DOHH2 (cell line): ENCODE measurements around the gene TFIP11.

Experiments
- H3F3A ChIP-seq: fragments of 200-600 bp; sonication (generic), shearing (Covaris generic); 2 replicates; pipeline ENCODE4 v1.6.0; 2016; ENCODE audit warnings: antibody characterized with exemption, mild to moderate bottlenecking; ENCODE audit not compliant: control insufficient read depth, insufficient read depth
- H3K27ac ChIP-seq: fragments of 200-600 bp; sonication (generic); 2 replicates; pipeline ENCODE4 v1.5.1; 2014; ENCODE audit warnings: low read depth, mild to moderate bottlenecking, low read length, moderate library complexity
- H3K27me3 ChIP-seq: fragments of 200-600 bp; sonication (generic); 2 replicates; pipeline ENCODE4 v1.6.1; 2014; ENCODE audit warnings: mild to moderate bottlenecking, low read length, mixed read lengths; ENCODE audit not compliant: control insufficient read depth
- H3K36me3 ChIP-seq: fragments of 200-600 bp; sonication (generic); 2 replicates; pipeline ENCODE4 v1.6.1; 2014; ENCODE audit warnings: mild to moderate bottlenecking, low read length, moderate library complexity, mixed read lengths; ENCODE audit not compliant: control insufficient read depth
- H3K4me1 ChIP-seq: fragments of 200-600 bp; sonication (generic); 2 replicates; pipeline ENCODE4 v1.6.1; 2014; ENCODE audit warnings: mild to moderate bottlenecking, low read length, mixed read lengths; ENCODE audit not compliant: control insufficient read depth
- H3K4me2 ChIP-seq: fragments of 200-600 bp; sonication (generic); 2 replicates; pipeline ENCODE4 v1.6.0; 2014; ENCODE audit warnings: mild to moderate bottlenecking, low read length, moderate library complexity
- H3K4me3 ChIP-seq: fragments of 200-600 bp; sonication (generic); 2 replicates; pipeline ENCODE4 v1.5.1; 2014; ENCODE audit warnings: mild to moderate bottlenecking, low read length, mixed read lengths
- H3K79me2 ChIP-seq: fragments of 200-600 bp; sonication (generic); 2 replicates; pipeline ENCODE4 v1.6.1; 2014; ENCODE audit warnings: mild to moderate bottlenecking, low read length, mixed read lengths; ENCODE audit not compliant: control insufficient read depth
- H3K9me2 ChIP-seq: fragments of 200-600 bp; sonication (generic); replicated peaks from 2 replicates; pipeline ENCODE4 v1.6.1; 2014; ENCODE audit warnings: mild to moderate bottlenecking, low read length, mixed read lengths; ENCODE audit not compliant: control insufficient read depth
- H3K9me3 ChIP-seq: fragments of 200-600 bp; sonication (generic); 2 replicates; pipeline ENCODE4 v1.6.1; 2014; ENCODE audit warnings: antibody characterized with exemption, low read length, mixed read lengths; ENCODE audit not compliant: control insufficient read depth, insufficient read depth
- H4K20me1 ChIP-seq: fragments of 200-600 bp; sonication (generic); 2 replicates; pipeline ENCODE4 v1.6.0; 2014; ENCODE audit warnings: low read depth, mild to moderate bottlenecking, antibody characterized with exemption, low read length, moderate library complexity; ENCODE audit not compliant: control insufficient read depth, insufficient read depth
- CTCF ChIP-seq: fragments of 200-600 bp; sonication (generic); IDR thresholded peaks from one replicate; pipeline ENCODE4 v1.5.1; 2014; ENCODE audit warnings: antibody characterized with exemption, mild to moderate bottlenecking, low read depth, low read length; ENCODE audit not compliant: poor library complexity, severe bottlenecking
- EZH2phosphoT487 ChIP-seq: fragments of 200-600 bp; sonication (generic); IDR thresholded peaks from 2 replicates; pipeline ENCODE4 v1.6.1; 2017; ENCODE audit warnings: borderline replicate concordance, mild to moderate bottlenecking, antibody characterized with exemption, low read length, moderate library complexity, mixed read lengths

Gene TFIP11

GRCh38 chr22:26512149-26512793 is at the start of gene TFIP11:
TSS of gene TFIP11 (minus strand) at chr22:26512473. CDS start at chr22:26510272, 2,201 bp downstream.
- Histone ChIP-seq H3K4me2 (peak within 1 kb of the TSS; percentile 78), H3K79me2 (peaks cover 85% of the 10 kb centered on the region), H3K27ac (peak within 1 kb of the TSS; percentile 61)

GRCh38 chr22:26561756-26562417 is 49.6 kb upstream of the TFIP11 start:
- Histone ChIP-seq H3K4me3 (no peak overlapping the region), H3K9me2 (no peaks in the 10 kb centered on the region), H3K4me1 (peaks cover 38% of the 10 kb centered on the region), H3F3A (peaks cover 5% of the 10 kb centered on the region; the same call in 1 of the 2 replicates), H3K27ac (no peak overlapping the region), H3K9me3 (no peaks in the 10 kb centered on the region), H3K36me3 (peaks cover 23% of the 10 kb centered on the region), H3K27me3 (no peaks in the 10 kb centered on the region), H4K20me1 (peaks cover 5% of the 10 kb centered on the region; the same call in 1 of the 2 replicates), H3K4me2 (no peak overlapping the region), H3K79me2 (peaks cover 85% of the 10 kb centered on the region)
- TF ChIP-seq CTCF (no peak), EZH2phosphoT487 (no peak)

More at GRCh38 chr22:26512149-26512793, at the start of gene TFIP11:
- Histone ChIP-seq H3K4me3 (peak within 1 kb of the TSS; percentile 94), H4K20me1 (peaks cover 7% of the 10 kb centered on the region; the same call in 1 of the 2 replicates), H3K4me1 (peaks cover 45% of the 10 kb centered on the region), H3K9me3 (no peaks in the 10 kb centered on the region), H3K27me3 (no peaks in the 10 kb centered on the region), H3K9me2 (no peaks in the 10 kb centered on the region), H3F3A (peaks cover 6% of the 10 kb centered on the region; the same call in 1 of the 2 replicates), H3K36me3 (peaks cover 56% of the 10 kb centered on the region)
- TF ChIP-seq CTCF: no peak
- no peak for TF ChIP-seq EZH2phosphoT487

- Histone ChIP-seq H4K20me1 (0 out of 2 replicates have a peak, but pooled peaks cover 3% of the 10 kb centered on the region), H3K27me3 (no peaks in the 10 kb centered on the region), H3K9me2 (no peaks in the 10 kb centered on the region), H3K4me2 (no peak overlapping the region), H3K79me2 (peaks cover 86% of the 10 kb centered on the region), H3K9me3 (no peaks in the 10 kb centered on the region), H3K4me1 (peaks cover 42% of the 10 kb centered on the region), H3K4me3 (no peak overlapping the region), H3F3A (peaks cover 2% of the 10 kb centered on the region; the same call in 1 of the 2 replicates), H3K36me3 (peaks cover 22% of the 10 kb centered on the region), H3K27ac (no peak overlapping the region)
- TF ChIP-seq EZH2phosphoT487 (no peak), CTCF (no peak)
These were observed 47.8 kb upstream of the TFIP11 start for GRCh38 chr22:26559961-26560575.
